Neural cell (in vitro differentiated cells): ENCODE measurements around the gene TMEM260. TPM values are rescaled to one million over a fixed set of nuclear protein-coding genes. Genes with fewer than 3 reads are reported as not detected.

Experiments used
- H2AFZ ChIP-seq: fragments of 200-600, 300-800 bp; sonication (generic), shearing (Covaris generic); 2 replicates; pipeline ENCODE4 v1.6.0; 2014; ENCODE audit warnings: low read depth, mild to moderate bottlenecking, antibody characterized with exemption, low read length, moderate library complexity
- H3F3A ChIP-seq: fragments of 200-600 bp; shearing (Covaris generic); 2 replicates; pipeline ENCODE4 v1.6.1; 2016; ENCODE audit warnings: mild to moderate bottlenecking, moderate library complexity, mixed read lengths, antibody characterized with exemption, low read length; ENCODE audit not compliant: insufficient read depth, poor library complexity, severe bottlenecking
- H3K27ac ChIP-seq: fragments of 200-600, 300-800 bp; sonication (generic), shearing (Covaris generic); 2 replicates; pipeline ENCODE4 v1.5.1; 2014; ENCODE audit warnings: mild to moderate bottlenecking, low read length, moderate library complexity
- H3K27me3 ChIP-seq: fragments of 300-800, 200-600 bp; sonication (generic), shearing (Covaris generic); 2 replicates; pipeline ENCODE4 v1.6.0; 2014; ENCODE audit warnings: mild to moderate bottlenecking, low read depth, low read length, moderate library complexity; ENCODE audit not compliant: insufficient read depth
- H3K36me3 ChIP-seq: fragments of 300-800, 200-600 bp; sonication (generic), shearing (Covaris generic); 2 replicates; pipeline ENCODE4 v1.5.1; 2014; ENCODE audit warnings: mild to moderate bottlenecking, antibody characterized with exemption, low read length, moderate library complexity; ENCODE audit not compliant: insufficient read depth
- H3K4me2 ChIP-seq: fragments of 300-800, 200-600 bp; sonication (generic), shearing (Covaris generic); 2 replicates; pipeline ENCODE4 v1.6.0; 2014; ENCODE audit warnings: mild to moderate bottlenecking, low read length
- H3K4me3 ChIP-seq: fragments of 300-800, 200-600 bp; sonication (generic), shearing (Covaris generic); 2 replicates; pipeline ENCODE4 v1.5.1; 2014; ENCODE audit warnings: mild to moderate bottlenecking, low read length, moderate library complexity
- H3K79me2 ChIP-seq: fragments of 200-600 bp; shearing (Covaris generic); replicated peaks from 2 replicates; pipeline ENCODE4 v1.6.0; 2014; ENCODE audit warnings: mild to moderate bottlenecking, low read length, moderate library complexity; ENCODE audit not compliant: insufficient read depth
- H3K9ac ChIP-seq: fragments of 300-800, 200-600 bp; sonication (generic), shearing (Covaris generic); 2 replicates; pipeline ENCODE4 v1.6.1; 2016; ENCODE audit warnings: mild to moderate bottlenecking, low read length, mixed read lengths
- H3K9me2 ChIP-seq: fragments of 200-600 bp; shearing (Covaris generic); 2 replicates; pipeline ENCODE4 v1.6.1; 2016; ENCODE audit warnings: mild to moderate bottlenecking, low read length, mixed read lengths; ENCODE audit not compliant: insufficient read depth
- H3K9me3 ChIP-seq: fragments of 200-600, 300-800 bp; sonication (generic), shearing (Covaris generic); 2 replicates; pipeline ENCODE4 v1.6.1; 2016; ENCODE audit warnings: mild to moderate bottlenecking, mixed run types, low read length, moderate library complexity, mixed read lengths
- H4K20me1 ChIP-seq: fragments of 200-600 bp; shearing (Covaris generic); 2 replicates; pipeline ENCODE4 v1.6.1; 2016; ENCODE audit warnings: mild to moderate bottlenecking, mixed run types; ENCODE audit not compliant: insufficient read depth
- EP300 ChIP-seq: fragments of 450-650 bp; conservative IDR thresholded peaks from 2 replicates; pipeline ENCODE4 v1.6.1; 2014; ENCODE audit warnings: antibody characterized with exemption, mild to moderate bottlenecking, moderate library complexity; ENCODE audit not compliant: poor library complexity, severe bottlenecking
- MXI1 ChIP-seq: fragments of 450-650 bp; conservative IDR thresholded peaks from 2 replicates; pipeline ENCODE4 v1.6.1; 2014; ENCODE audit warnings: antibody characterized with exemption, mild to moderate bottlenecking; ENCODE audit not compliant: poor library complexity, severe bottlenecking
- POLR2AphosphoS5 ChIP-seq: IDR thresholded peaks from 2 replicates; pipeline ENCODE4 v1.6.1; 2012
- RAD21 ChIP-seq: fragments of 450-650 bp; conservative IDR thresholded peaks from 2 replicates; pipeline ENCODE4 v1.6.1; 2014; ENCODE audit warnings: antibody characterized with exemption, mild to moderate bottlenecking, moderate library complexity
- TAF1 ChIP-seq: IDR thresholded peaks from 2 replicates; pipeline ENCODE4 v1.6.1; 2012; ENCODE audit warnings: low read depth
- polyA plus RNA-seq: library from polyadenylated mRNA; depleted of rRNA; stranded (reverse); fragments of >200 nt; gene quantifications from 2 replicates; pipeline ENCODE4 v1.2.3, GENCODE V29; 2014
- TF ChIP-seq, protein P1 (sequence below): IDR thresholded peaks from 2 replicates; pipeline ENCODE4 v1.6.1; 2012; ENCODE audit warnings: borderline replicate concordance

TMEM260 gene
- polyA plus RNA-seq, 1 donor from 2014 or later, result 67.0 TPM

DNA sequence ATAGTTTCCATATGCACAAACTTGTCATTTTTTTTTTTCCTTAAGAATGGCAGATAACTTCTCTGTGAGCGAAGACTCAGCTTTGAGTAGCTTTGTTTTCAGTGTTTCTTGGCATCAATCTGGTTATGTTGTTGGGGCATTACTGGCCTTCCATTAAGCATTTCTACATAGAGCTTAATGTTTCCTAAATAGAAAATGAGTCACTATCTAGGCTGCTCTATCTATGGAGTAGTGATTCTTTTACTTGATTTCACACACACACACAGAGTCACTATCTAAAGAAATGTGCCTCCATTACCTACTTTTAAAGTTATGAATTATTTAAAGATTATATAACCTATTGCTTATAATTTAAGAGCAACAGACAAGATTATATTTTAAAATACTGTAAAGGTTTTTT, 53.9 kb downstream of the TMEM260 start:
- Histone ChIP-seq H4K20me1 (no peaks in the 10 kb centered on the region), H3K27ac (no peak overlapping the region), H3K36me3 (peaks cover 39% of the 10 kb centered on the region), H3K79me2 (no peaks in the 10 kb centered on the region), H3K9ac (no peak overlapping the region), H3K9me3 (peaks cover 2% of the 10 kb centered on the region), H3K4me2 (no peak overlapping the region), H3K4me3 (no peak overlapping the region), H2AFZ (no peak overlapping the region), H3K9me2 (no peaks in the 10 kb centered on the region), H3F3A (no peaks in the 10 kb centered on the region), H3K27me3 (no peaks in the 10 kb centered on the region)
- TF ChIP-seq MXI1 (no peak), POLR2AphosphoS5 (no peak), TAF1 (no peak)

DNA sequence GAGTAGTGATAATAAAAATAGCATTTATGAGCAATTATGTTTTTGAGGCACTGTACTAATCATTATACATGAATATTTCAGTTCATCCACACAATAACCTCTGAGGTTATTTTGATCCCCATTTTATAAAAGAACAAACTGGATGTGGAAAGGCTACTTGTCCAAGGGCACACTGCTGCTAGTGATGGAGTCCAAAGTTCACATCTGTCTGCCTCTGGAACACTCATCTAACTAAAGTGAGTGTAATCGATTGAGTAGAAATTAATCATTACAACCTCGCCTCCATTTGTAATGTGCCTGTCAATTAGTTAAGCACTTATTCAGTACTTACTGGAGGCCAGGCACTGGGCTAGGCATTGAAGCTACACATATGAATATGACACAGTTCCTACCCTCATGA, 55.4 kb downstream of the TMEM260 start:
- H3K27me3 ChIP-seq, result no peaks in the 10 kb centered on the region
- no peak overlapping the region for H3K4me2 ChIP-seq
- H3F3A ChIP-seq, result no peaks in the 10 kb centered on the region
- no peak overlapping the region for H3K9ac ChIP-seq
- no peaks in the 10 kb centered on the region for H3K79me2 ChIP-seq
- TF ChIP-seq POLR2AphosphoS5, result no peak
- TF ChIP-seq EP300, result no peak
- TF ChIP-seq RAD21, result no peak
- TF ChIP-seq, protein P1, sequence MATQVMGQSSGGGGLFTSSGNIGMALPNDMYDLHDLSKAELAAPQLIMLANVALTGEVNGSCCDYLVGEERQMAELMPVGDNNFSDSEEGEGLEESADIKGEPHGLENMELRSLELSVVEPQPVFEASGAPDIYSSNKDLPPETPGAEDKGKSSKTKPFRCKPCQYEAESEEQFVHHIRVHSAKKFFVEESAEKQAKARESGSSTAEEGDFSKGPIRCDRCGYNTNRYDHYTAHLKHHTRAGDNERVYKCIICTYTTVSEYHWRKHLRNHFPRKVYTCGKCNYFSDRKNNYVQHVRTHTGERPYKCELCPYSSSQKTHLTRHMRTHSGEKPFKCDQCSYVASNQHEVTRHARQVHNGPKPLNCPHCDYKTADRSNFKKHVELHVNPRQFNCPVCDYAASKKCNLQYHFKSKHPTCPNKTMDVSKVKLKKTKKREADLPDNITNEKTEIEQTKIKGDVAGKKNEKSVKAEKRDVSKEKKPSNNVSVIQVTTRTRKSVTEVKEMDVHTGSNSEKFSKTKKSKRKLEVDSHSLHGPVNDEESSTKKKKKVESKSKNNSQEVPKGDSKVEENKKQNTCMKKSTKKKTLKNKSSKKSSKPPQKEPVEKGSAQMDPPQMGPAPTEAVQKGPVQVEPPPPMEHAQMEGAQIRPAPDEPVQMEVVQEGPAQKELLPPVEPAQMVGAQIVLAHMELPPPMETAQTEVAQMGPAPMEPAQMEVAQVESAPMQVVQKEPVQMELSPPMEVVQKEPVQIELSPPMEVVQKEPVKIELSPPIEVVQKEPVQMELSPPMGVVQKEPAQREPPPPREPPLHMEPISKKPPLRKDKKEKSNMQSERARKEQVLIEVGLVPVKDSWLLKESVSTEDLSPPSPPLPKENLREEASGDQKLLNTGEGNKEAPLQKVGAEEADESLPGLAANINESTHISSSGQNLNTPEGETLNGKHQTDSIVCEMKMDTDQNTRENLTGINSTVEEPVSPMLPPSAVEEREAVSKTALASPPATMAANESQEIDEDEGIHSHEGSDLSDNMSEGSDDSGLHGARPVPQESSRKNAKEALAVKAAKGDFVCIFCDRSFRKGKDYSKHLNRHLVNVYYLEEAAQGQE, result no peak
- peaks cover 6% of the 10 kb centered on the region for H3K9me3 ChIP-seq
- no peak overlapping the region for H3K4me3 ChIP-seq
- no peaks in the 10 kb centered on the region for H3K9me2 ChIP-seq
- no peaks in the 10 kb centered on the region for H4K20me1 ChIP-seq
- H2AFZ ChIP-seq, result no peak overlapping the region
- H3K36me3 ChIP-seq, result peaks cover 44% of the 10 kb centered on the region
- no peak overlapping the region for H3K27ac ChIP-seq

DNA sequence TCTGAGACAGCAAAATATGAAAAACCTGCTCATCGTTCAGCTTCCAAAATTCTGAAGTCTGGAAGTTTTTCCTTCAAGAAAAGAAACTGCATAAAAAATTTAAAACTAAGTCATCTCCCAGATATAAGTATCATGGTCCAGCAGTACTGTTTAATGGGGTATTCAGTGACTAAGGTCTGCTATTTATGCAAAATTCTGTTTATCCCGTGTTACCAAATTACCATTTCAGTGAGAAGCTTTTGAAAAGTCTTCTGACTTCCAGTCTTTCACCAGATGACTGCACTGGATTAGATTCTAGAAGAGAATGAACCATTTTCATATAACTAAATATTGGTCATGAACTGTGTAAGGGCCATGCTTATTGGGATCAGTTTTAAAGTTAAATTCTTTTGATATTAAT, 67.9 kb downstream of the TMEM260 start:
- no peak overlapping the region for H2AFZ ChIP-seq
- H3K79me2 ChIP-seq, result no peaks in the 10 kb centered on the region
- TF ChIP-seq TAF1 (no peak), EP300 (no peak)
- H3K27me3 ChIP-seq, result no peaks in the 10 kb centered on the region
- H4K20me1 ChIP-seq, result no peaks in the 10 kb centered on the region
- no peaks in the 10 kb centered on the region for H3F3A ChIP-seq
- no peak overlapping the region for H3K4me3 ChIP-seq
- peaks cover 5% of the 10 kb centered on the region for H3K36me3 ChIP-seq
- H3K27ac ChIP-seq, result no peak overlapping the region
- no peaks in the 10 kb centered on the region for H3K9me3 ChIP-seq
- H3K9ac ChIP-seq, result no peak overlapping the region
- H3K9me2 ChIP-seq, result no peaks in the 10 kb centered on the region
- H3K4me2 ChIP-seq, result no peak overlapping the region
